Mesenchymal stem cell (in vitro differentiated cells and primary cell): Measurements from ENCODE around the gene NHLRC2.
"Not testable (repeated sequence)": the region's sequence is repeated elsewhere in the genome, so short reads cannot be mapped to it uniquely, and the experiment has no call there.

Experiments
- DNase-seq: peaks from one replicate; pipeline ENCODE4 v3.0.0-alpha.2; 2013
- H2AFZ ChIP-seq: one replicate; pipeline ENCODE4 v1.6.1; 2013; ENCODE audit warnings: low read depth, mild to moderate bottlenecking, control low read depth, inconsistent platforms, low read length, moderate library complexity
- H2AK5ac ChIP-seq: 2 replicates; pipeline ENCODE4 v1.6.1; 2013; ENCODE audit warnings: low read length, moderate library complexity, mild to moderate bottlenecking, inconsistent platforms; ENCODE audit not compliant: severe bottlenecking
- H2BK120ac ChIP-seq: one replicate; pipeline ENCODE4 v1.6.1; 2013; ENCODE audit warnings: low read depth, mild to moderate bottlenecking, inconsistent platforms, low read length, moderate library complexity
- H2BK12ac ChIP-seq, 2 experiments: one replicate each; pipeline ENCODE4 v1.6.1; 2013; ENCODE audit warnings: inconsistent platforms in 2 of 2, low read length in 2 of 2, mild to moderate bottlenecking in 2 of 2, moderate library complexity in 2 of 2, control low read depth in 1 of 2
- H2BK15ac ChIP-seq: one replicate; pipeline ENCODE4 v1.6.1; 2013; ENCODE audit warnings: mild to moderate bottlenecking, low read depth, inconsistent platforms; ENCODE audit not compliant: poor library complexity, severe bottlenecking
- H2BK5ac ChIP-seq: 2 replicates; pipeline ENCODE4 v1.6.1; 2013; ENCODE audit warnings: low read depth, mild to moderate bottlenecking, low read length, control low read depth, inconsistent platforms; ENCODE audit not compliant: poor library complexity, severe bottlenecking
- H3K14ac ChIP-seq, 2 experiments: one replicate each; pipeline ENCODE4 v1.6.1; 2013; ENCODE audit warnings: inconsistent platforms in 2 of 2, low read length in 2 of 2, control low read depth in 1 of 2, mild to moderate bottlenecking in 1 of 2, moderate library complexity in 1 of 2
- H3K18ac ChIP-seq, 2 experiments: one replicate each; pipeline ENCODE4 v1.6.1; 2013; ENCODE audit warnings: inconsistent platforms in 2 of 2, low read length in 2 of 2, control low read depth in 1 of 2, low read depth in 1 of 2, mild to moderate bottlenecking in 1 of 2
- H3K23ac ChIP-seq, 2 experiments: one replicate each; pipeline ENCODE4 v1.6.1; 2013; ENCODE audit warnings: inconsistent platforms in 2 of 2, low read length in 2 of 2, mild to moderate bottlenecking in 2 of 2, moderate library complexity in 2 of 2, control low read depth in 1 of 2
- H3K27ac ChIP-seq: 2 replicates; pipeline ENCODE4 v1.5.1; 2013; ENCODE audit warnings: mild to moderate bottlenecking, moderate library complexity, low read length, control low read depth, inconsistent platforms; ENCODE audit not compliant: poor library complexity, severe bottlenecking
- H3K27me3 ChIP-seq, 2 experiments: 2 replicates each; pipeline versions ENCODE4 v1.6.1 to v1.7.0; 2013; ENCODE audit warnings: low read length in 2 of 2, mild to moderate bottlenecking in 2 of 2, moderate library complexity in 2 of 2, control low read depth in 1 of 2, inconsistent platforms in 1 of 2; ENCODE audit not compliant: control insufficient read depth in 1 of 2, insufficient read depth in 1 of 2
- H3K36me3 ChIP-seq, 2 experiments: 2 replicates each; pipeline versions ENCODE4 v1.6.1 to v1.7.0; 2013; ENCODE audit warnings: low read length in 2 of 2, control low read depth in 1 of 2, inconsistent platforms in 1 of 2, low read depth in 1 of 2, mild to moderate bottlenecking in 1 of 2; ENCODE audit not compliant: insufficient read depth in 2 of 2, control insufficient read depth in 1 of 2
- H3K4ac ChIP-seq, 2 experiments: one replicate each; pipeline ENCODE4 v1.6.1; 2013; ENCODE audit warnings: inconsistent platforms in 2 of 2, low read length in 2 of 2, mild to moderate bottlenecking in 2 of 2, moderate library complexity in 2 of 2, control low read depth in 1 of 2, low read depth in 1 of 2
- H3K4me1 ChIP-seq: 2 replicates; pipeline ENCODE4 v1.6.1; 2013; ENCODE audit warnings: low read depth, low read length, control low read depth; ENCODE audit not compliant: control insufficient read depth, insufficient read depth
- H3K4me2 ChIP-seq: 2 replicates; pipeline ENCODE4 v1.6.1; 2013; ENCODE audit warnings: low read length, mild to moderate bottlenecking, inconsistent platforms; ENCODE audit not compliant: poor library complexity, severe bottlenecking
- H3K4me3 ChIP-seq, 2 experiments: 2 replicates each; pipeline versions ENCODE4 v1.5.1 to v1.7.0; 2013; ENCODE audit warnings: low read length in 2 of 2, mild to moderate bottlenecking in 2 of 2, control low read depth in 1 of 2, low read depth in 1 of 2; ENCODE audit not compliant: insufficient read depth in 1 of 2
- H3K79me1 ChIP-seq: replicated peaks from 2 replicates; pipeline ENCODE4 v1.6.1; 2013; ENCODE audit warnings: mild to moderate bottlenecking, control low read depth, low read length, inconsistent platforms; ENCODE audit not compliant: poor library complexity, severe bottlenecking
- H3K9ac ChIP-seq: 2 replicates; pipeline ENCODE4 v1.7.0; 2013; ENCODE audit warnings: mild to moderate bottlenecking, low read length, moderate library complexity
- H3K9me3 ChIP-seq: 2 replicates; pipeline ENCODE4 v1.7.0; 2013; ENCODE audit warnings: mild to moderate bottlenecking, low read length; ENCODE audit not compliant: control insufficient read depth
- H4K8ac ChIP-seq: one replicate; pipeline ENCODE4 v1.6.1; 2013; ENCODE audit warnings: inconsistent platforms, mild to moderate bottlenecking, low read length, moderate library complexity
- H4K91ac ChIP-seq: one replicate; pipeline ENCODE4 v1.6.1; 2013; ENCODE audit warnings: mild to moderate bottlenecking, low read length, inconsistent platforms
- WGBS: methylation state at CpG from one replicate; pipeline ENCODE4 v1.1.7; 2013; ENCODE audit warnings: mixed read lengths; 5-methylcytosine and 5-hydroxymethylcytosine counted together

Gene NHLRC2

GRCh38 chr10:113822174-113822573 lies 32.3 kb upstream of the NHLRC2 start:
- H2AK5ac ChIP-seq: no peak overlapping the region

GRCh38 chr10:113823389-113823788 lies 31.1 kb upstream of the NHLRC2 start:
- Histone ChIP-seq H3K9ac (no peak overlapping the region), H3K4ac (no peak overlapping the region), H3K79me1 (no peaks in the 10 kb centered on the region), H2BK15ac (no peak overlapping the region), H3K9me3 (no peaks in the 10 kb centered on the region), H3K27me3 (peaks cover 0 to 7% of the 10 kb centered on the region in 2 experiments), H3K27ac (no peak overlapping the region), H2BK120ac (no peak overlapping the region), H3K4me3 (no peak overlapping the region), H2BK12ac (no peak overlapping the region), H2AK5ac (no peak overlapping the region), H3K36me3 (no peaks in the 10 kb centered on the region), H3K14ac (no peak overlapping the region), H2AFZ (no peak overlapping the region), H3K4me1 (no peaks in the 10 kb centered on the region), H3K4me2 (no peak overlapping the region), H3K23ac (no peak overlapping the region), H3K18ac (no peak overlapping the region), H4K8ac (no peak overlapping the region), H2BK5ac (no peak overlapping the region), H4K91ac (no peak overlapping the region)
- no peak for DNase-seq
- WGBS: 80% methylated on average over 4 of the region's 4 CpGs

More at GRCh38 chr10:113822174-113822573, 32.3 kb upstream of the NHLRC2 start:
- Histone ChIP-seq H3K4me2 (no peak overlapping the region), H3K14ac (no peak overlapping the region), H2BK5ac (no peak overlapping the region), H3K27ac (no peak overlapping the region), H4K8ac (no peak overlapping the region), H3K27me3 (peaks cover 0 to 7% of the 10 kb centered on the region in 2 experiments), H3K9me3 (no peaks in the 10 kb centered on the region), H2BK15ac (no peak overlapping the region), H2BK12ac (no peak overlapping the region), H3K79me1 (no peaks in the 10 kb centered on the region), H3K4me1 (no peaks in the 10 kb centered on the region), H2AFZ (no peak overlapping the region), H3K4me3 (no peak overlapping the region), H3K9ac (no peak overlapping the region), H3K18ac (no peak overlapping the region), H3K23ac (no peak overlapping the region), H2BK120ac (no peak overlapping the region), H3K36me3 (no peaks in the 10 kb centered on the region), H4K91ac (no peak overlapping the region), H3K4ac (no peak overlapping the region)
- WGBS: 100% methylated on average over 7 of the region's 7 CpGs
- no peak for DNase-seq

- Histone ChIP-seq H2AFZ (no peak overlapping the region), H3K4me1 (no peaks in the 10 kb centered on the region), H2BK5ac (no peak overlapping the region), H4K8ac (no peak overlapping the region), H2AK5ac (no peak overlapping the region), H4K91ac (no peak overlapping the region), H3K27ac (no peak overlapping the region), H3K4me3 (no peak overlapping the region), H3K9me3 (no peaks in the 10 kb centered on the region), H3K14ac (no peak overlapping the region), H3K4ac (no peak overlapping the region), H2BK120ac (no peak overlapping the region), H2BK15ac (no peak overlapping the region), H3K18ac (no peak overlapping the region), H3K27me3 (peaks cover 0 to 3% of the 10 kb centered on the region in 2 experiments), H3K4me2 (no peak overlapping the region), H3K36me3 (no peaks in the 10 kb centered on the region), H3K79me1 (no peaks in the 10 kb centered on the region), H3K23ac (no peak overlapping the region), H2BK12ac (no peak overlapping the region), H3K9ac (no peak overlapping the region)
- WGBS: 83% methylated on average over 1 of the region's 2 CpGs
- DNase-seq: no peak
Measured at GRCh38 chr10:113825791-113826190, 28.7 kb upstream of the NHLRC2 start.

GRCh38 chr10:113828567-113828966 lies 25.9 kb upstream of the NHLRC2 start:
- 94% methylated on average over 10 of the region's 10 CpGs for WGBS
- not testable (repeated sequence) for H2AK5ac ChIP-seq

More at GRCh38 chr10:113828567-113828966, 25.9 kb upstream of the NHLRC2 start:
- H4K8ac ChIP-seq, H3K9me3 ChIP-seq, H2BK15ac ChIP-seq, H3K4ac ChIP-seq, H3K9ac ChIP-seq, H3K23ac ChIP-seq, H3K18ac ChIP-seq, H2BK120ac ChIP-seq, H3K4me2 ChIP-seq, H3K4me3 ChIP-seq, H3K14ac ChIP-seq, H2BK12ac ChIP-seq, H3K27me3 ChIP-seq, H3K4me1 ChIP-seq, H3K27ac ChIP-seq, DNase-seq, H2AFZ ChIP-seq, H3K36me3 ChIP-seq, H2BK5ac ChIP-seq, H3K79me1 ChIP-seq, H4K91ac ChIP-seq: not testable (repeated sequence)
